Brain microvascular endothelial cell (primary cell): ENCODE measurements around the gene TBC1D1.

ENCODE experiments used
- DNase-seq: peaks from one replicate; pipeline ENCODE4 v3.0.0-alpha.2; 2020
- H3K27ac ChIP-seq: fragments of 250-450 bp; sonication (Bioruptor Pico); 2 replicates; pipeline ENCODE4 v1.5.1; 2020; ENCODE audit warnings: mild to moderate bottlenecking, moderate library complexity
- H3K27me3 ChIP-seq: fragments of 250-450 bp; sonication (Bioruptor Pico); replicated peaks from 2 replicates; pipeline ENCODE4 v1.5.1; 2020; ENCODE audit warnings: mild to moderate bottlenecking
- H3K36me3 ChIP-seq: fragments of 250-450 bp; sonication (Bioruptor Pico); replicated peaks from 2 replicates; pipeline ENCODE4 v1.5.1; 2020; ENCODE audit warnings: mild to moderate bottlenecking
- H3K4me3 ChIP-seq: 2 replicates; pipeline ENCODE4 v1.5.1; 2011; ENCODE audit warnings: low read depth, mild to moderate bottlenecking, control low read depth, low read length, moderate library complexity
- CTCF ChIP-seq: IDR thresholded peaks from 2 replicates; pipeline ENCODE4 v1.5.1; 2011; ENCODE audit warnings: low read depth, mild to moderate bottlenecking, moderate library complexity, low read length, control low read depth, inconsistent platforms; ENCODE audit errors: missing control alignments
- in situ Hi-C: cut with HindIII; loops from 2 replicates; pipeline ENCODE4 v1.10.0; 2017; ENCODE audit warnings: low sequenced_read_pairs, low pct_ligation_motif_present

Gene TBC1D1

DNA sequence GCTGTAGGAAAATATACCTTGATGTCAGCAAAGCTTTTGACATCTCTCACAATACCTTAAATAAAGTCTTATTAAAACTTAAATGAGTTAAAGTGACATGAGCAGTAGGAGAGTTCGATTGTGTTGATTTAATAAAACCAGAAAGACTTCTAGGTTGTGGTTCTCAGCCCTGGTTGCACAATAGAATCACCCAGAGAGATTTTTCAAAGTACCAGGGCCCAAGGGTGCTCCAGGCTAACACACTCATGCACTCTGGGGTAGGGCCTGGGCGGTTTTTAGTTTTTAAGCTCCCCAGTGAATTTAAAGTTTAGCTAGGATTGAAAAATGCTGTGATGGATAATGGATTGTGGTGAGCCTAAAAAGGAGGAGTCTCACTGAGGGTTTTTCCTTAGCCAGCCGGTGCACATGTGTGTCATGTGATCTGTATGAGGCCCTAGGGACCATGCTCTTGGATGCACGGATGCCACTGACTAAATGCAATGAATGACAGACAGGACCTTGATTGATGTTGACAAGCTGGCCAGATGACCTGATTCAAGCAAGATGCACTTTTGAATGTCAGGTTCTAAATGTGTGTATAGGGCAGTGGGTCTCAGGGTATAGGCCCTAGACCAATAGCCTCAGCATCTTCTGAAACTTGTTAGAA lies 254.3 kb downstream of the TBC1D1 start:
- TF ChIP-seq CTCF: no peak
- in situ Hi-C loops: no loop called here
- H3K36me3 ChIP-seq: no peaks in the 10 kb centered on the region
- H3K4me3 ChIP-seq: no peak overlapping the region
- no peaks in the 10 kb centered on the region for H3K27me3 ChIP-seq
- no peak for DNase-seq
- peak overlapping the region; percentile 92 for H3K27ac ChIP-seq

DNA sequence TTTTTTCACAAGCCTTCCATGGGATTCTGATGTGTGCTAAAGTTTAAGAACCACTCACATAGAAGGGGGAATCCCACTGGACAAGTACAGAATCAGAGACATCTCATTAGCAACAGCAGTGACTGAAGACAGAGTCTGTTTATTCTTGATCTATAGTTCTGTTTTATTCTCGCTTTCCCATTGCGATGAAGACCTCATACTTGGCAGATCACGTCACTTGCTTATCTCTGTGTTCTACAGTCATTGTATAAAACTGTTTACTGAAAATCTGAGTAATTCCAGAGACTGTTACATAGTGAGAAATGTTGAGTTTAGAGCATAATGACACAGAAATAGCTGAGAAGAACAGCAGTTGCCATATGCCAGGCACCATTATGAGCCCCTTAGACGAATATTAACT lies 254.9 kb downstream of the TBC1D1 start:
- Histone ChIP-seq H3K36me3 (no peaks in the 10 kb centered on the region), H3K4me3 (no peak overlapping the region), H3K27me3 (no peaks in the 10 kb centered on the region), H3K27ac (peak overlapping the region; percentile 92)
- DNase-seq: peak; percentile 82
- in situ Hi-C loops: no loop called here
- no peak for TF ChIP-seq CTCF

DNA sequence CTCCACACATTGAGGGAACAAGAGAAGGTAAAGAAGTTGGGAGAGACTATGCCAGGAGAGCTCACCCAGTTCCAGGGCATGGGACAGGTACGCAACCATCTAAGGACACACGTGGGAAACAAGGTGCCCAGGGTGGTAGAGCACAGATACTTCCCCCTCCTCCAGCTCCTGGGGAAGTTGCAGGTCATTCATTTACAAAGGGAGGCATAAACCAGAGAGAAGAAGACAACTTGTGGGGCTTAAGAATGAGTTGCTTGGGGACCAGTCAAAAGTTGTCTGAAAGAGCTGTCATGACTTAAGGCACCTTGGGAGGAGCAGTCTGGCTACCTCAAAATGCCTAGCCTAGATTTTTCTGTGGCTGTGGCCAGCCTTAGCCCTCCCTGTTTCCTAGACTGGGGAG lies 255.5 kb downstream of the TBC1D1 start:
- Histone ChIP-seq H3K27ac (peak overlapping the region; percentile 92), H3K4me3 (no peak overlapping the region), H3K36me3 (no peaks in the 10 kb centered on the region), H3K27me3 (no peaks in the 10 kb centered on the region)
- no peak for TF ChIP-seq CTCF
- DNase-seq: no peak
- in situ Hi-C loops: no loop called here

DNA sequence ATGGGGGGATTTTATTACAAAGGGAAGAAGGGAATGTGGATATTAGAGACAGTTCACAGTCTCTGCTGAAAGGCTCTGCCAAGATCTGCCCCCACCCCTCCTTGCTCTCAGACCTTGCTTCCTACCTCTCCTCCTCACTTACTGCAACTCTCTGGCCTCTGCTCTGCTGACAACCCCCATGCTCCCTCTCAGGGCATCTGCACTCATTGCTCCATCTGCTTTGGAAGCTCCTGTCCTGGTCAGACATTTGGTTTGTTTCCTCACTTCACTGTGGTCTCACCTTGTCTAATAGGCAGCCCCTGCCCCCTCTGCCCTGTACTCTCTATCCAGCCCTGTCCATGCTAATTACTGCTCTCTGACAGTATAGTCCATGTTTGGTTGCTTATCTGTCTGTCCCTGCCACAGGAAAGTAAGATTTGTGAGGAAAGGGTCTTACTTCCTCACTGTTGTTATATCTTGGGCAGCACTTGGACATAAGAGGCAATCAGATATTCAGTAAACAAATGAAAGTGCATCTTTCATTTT lies 258.6 kb downstream of the TBC1D1 start:
- DNase-seq: no peak
- no peaks in the 10 kb centered on the region for H3K36me3 ChIP-seq
- in situ Hi-C loops: no loop called here
- no peak overlapping the region for H3K4me3 ChIP-seq
- TF ChIP-seq CTCF: no peak
- no peaks in the 10 kb centered on the region for H3K27me3 ChIP-seq
- peak overlapping the region; percentile 89 for H3K27ac ChIP-seq

- DNase-seq: peak; percentile 60
- peak overlapping the region; percentile 89 for H3K27ac ChIP-seq
- H3K27me3 ChIP-seq: no peaks in the 10 kb centered on the region
- in situ Hi-C loops: loop anchor here (25.0 kb wide), 1 partner anchor 88 kb away; no protein-coding TSS in a partner anchor
- no peak overlapping the region for H3K4me3 ChIP-seq
- H3K36me3 ChIP-seq: no peaks in the 10 kb centered on the region
- no peak for TF ChIP-seq CTCF
Observed at GRCh38 chr4:38149997-38150671, 259.2 kb downstream of the TBC1D1 start.

GRCh38 chr4:38150766-38151165 lies 259.9 kb downstream of the TBC1D1 start:
- Histone ChIP-seq H3K27me3 (no peaks in the 10 kb centered on the region), H3K36me3 (no peaks in the 10 kb centered on the region), H3K27ac (peak overlapping the region; percentile 89), H3K4me3 (no peak overlapping the region)
- peak; percentile 87 for DNase-seq
- in situ Hi-C loops: loop anchor here (25.0 kb wide), 1 partner anchor 88 kb away; no protein-coding TSS in a partner anchor
- no peak for TF ChIP-seq CTCF
